ENCODE results near the gene SREBF2.

- TF ChIP-seq, protein P1, sequence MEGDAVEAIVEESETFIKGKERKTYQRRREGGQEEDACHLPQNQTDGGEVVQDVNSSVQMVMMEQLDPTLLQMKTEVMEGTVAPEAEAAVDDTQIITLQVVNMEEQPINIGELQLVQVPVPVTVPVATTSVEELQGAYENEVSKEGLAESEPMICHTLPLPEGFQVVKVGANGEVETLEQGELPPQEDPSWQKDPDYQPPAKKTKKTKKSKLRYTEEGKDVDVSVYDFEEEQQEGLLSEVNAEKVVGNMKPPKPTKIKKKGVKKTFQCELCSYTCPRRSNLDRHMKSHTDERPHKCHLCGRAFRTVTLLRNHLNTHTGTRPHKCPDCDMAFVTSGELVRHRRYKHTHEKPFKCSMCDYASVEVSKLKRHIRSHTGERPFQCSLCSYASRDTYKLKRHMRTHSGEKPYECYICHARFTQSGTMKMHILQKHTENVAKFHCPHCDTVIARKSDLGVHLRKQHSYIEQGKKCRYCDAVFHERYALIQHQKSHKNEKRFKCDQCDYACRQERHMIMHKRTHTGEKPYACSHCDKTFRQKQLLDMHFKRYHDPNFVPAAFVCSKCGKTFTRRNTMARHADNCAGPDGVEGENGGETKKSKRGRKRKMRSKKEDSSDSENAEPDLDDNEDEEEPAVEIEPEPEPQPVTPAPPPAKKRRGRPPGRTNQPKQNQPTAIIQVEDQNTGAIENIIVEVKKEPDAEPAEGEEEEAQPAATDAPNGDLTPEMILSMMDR (IDR thresholded peaks at IDR 0.05), result no peak
- no peak for TF ChIP-seq POLR2AphosphoS5 (IDR thresholded peaks at IDR 0.05)
- TF ChIP-seq POLR2A (IDR thresholded peaks at IDR 0.05), result no peak
- no peak for TF ChIP-seq EP300 (IDR thresholded peaks at IDR 0.05)
Measured at GRCh38 chr22:41949297-41949965, 116.5 kb downstream of the SREBF2 start.
